H1 (cell line): ENCODE data around the gene CNKSR2. TPM values are rescaled to one million over a fixed set of nuclear protein-coding genes. Genes with fewer than 3 reads are reported as not detected.

Experiments used
- ATF3 ChIP-seq: IDR thresholded peaks from 2 replicates; pipeline ENCODE4 v1.6.1; 2011; ENCODE audit warnings: low read depth, mild to moderate bottlenecking, low read length; ENCODE audit not compliant: insufficient read depth
- FOSL1 ChIP-seq: IDR thresholded peaks from 2 replicates; pipeline ENCODE4 v1.6.1; 2011; ENCODE audit warnings: mild to moderate bottlenecking, low read depth, low read length, moderate library complexity; ENCODE audit not compliant: insufficient read depth
- POU5F1 ChIP-seq: IDR thresholded peaks from 2 replicates; pipeline ENCODE4 v1.6.1; 2011; ENCODE audit warnings: low read depth, mild to moderate bottlenecking, low read length, moderate library complexity
- SIX5 ChIP-seq: IDR thresholded peaks from 2 replicates; pipeline ENCODE4 v1.6.1; 2011; ENCODE audit warnings: mild to moderate bottlenecking, low read depth, low read length
- polyA plus RNA-seq, 7 experiments: library from polyadenylated mRNA; depleted of rRNA in 3 of 7; stranded (reverse) in 5 of 7; unstranded in 2 of 7; fragments of >200 nt in 5 of 7; fragments of 200-250 nt in 2 of 7; gene quantifications; 1 replicate in 5 of 7; 2 replicates in 1 of 7; 4 replicates in 1 of 7; pipeline versions ENCODE4 v1.2.1 to v1.2.3, GENCODE V29; 2011 to 2013; ENCODE audit warnings: missing spikeins in 2 of 7, mixed read lengths in 2 of 7
- total RNA-seq: library from RNA; stranded (reverse); fragmentation: NEBNext Ultra II Directional; extraction: Animal tissue kit (Norgen Biotek cat#: 25700); gene quantifications from 2 replicates; pipeline ENCODE4 v1.2.1, GENCODE V29; 2021
- TF ChIP-seq, protein P1 (sequence below): IDR thresholded peaks from 2 replicates; pipeline ENCODE4 v1.6.1; 2012; ENCODE audit warnings: low read length, inconsistent platforms

The CNKSR2 gene
- total and polyA plus RNA-seq, 2 of the 8 experiments (the other 6 are each of a cell fraction or from before 2014, with no cell fraction given): 5.5 to 16.3 TPM

DNA sequence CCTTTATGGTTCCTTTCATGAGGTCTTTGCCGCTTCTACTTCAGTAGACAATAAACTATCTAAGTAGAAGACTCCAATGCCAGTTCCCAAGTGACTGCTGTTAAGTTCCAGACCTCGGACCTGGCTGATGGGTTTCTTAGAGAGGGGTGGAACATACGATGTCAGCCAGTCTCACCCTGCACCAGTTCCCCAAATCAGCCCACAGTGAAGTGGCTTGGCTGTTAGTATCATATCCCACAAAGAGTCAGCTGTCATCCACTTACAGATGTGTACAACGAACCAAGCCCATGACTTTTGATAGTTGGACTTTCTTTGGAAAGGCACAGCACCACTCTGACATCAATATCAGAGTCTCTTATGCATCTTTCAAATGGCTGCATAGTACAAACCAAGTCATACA, 292.0 kb downstream of the CNKSR2 start (continued):
- TF ChIP-seq POU5F1 (no peak), SIX5 (no peak), ATF3 (no peak), FOSL1 (no peak)
- TF ChIP-seq, protein P1, sequence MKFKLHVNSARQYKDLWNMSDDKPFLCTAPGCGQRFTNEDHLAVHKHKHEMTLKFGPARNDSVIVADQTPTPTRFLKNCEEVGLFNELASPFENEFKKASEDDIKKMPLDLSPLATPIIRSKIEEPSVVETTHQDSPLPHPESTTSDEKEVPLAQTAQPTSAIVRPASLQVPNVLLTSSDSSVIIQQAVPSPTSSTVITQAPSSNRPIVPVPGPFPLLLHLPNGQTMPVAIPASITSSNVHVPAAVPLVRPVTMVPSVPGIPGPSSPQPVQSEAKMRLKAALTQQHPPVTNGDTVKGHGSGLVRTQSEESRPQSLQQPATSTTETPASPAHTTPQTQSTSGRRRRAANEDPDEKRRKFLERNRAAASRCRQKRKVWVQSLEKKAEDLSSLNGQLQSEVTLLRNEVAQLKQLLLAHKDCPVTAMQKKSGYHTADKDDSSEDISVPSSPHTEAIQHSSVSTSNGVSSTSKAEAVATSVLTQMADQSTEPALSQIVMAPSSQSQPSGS: no peak
